ENCODE results near the gene KRTAP10-1.

GRCh38 chr21:44548922-44549321, 8.9 kb upstream of the KRTAP10-1 start:
- TF ChIP-seq NFXL1 (CRISPR knock-in tag; IDR thresholded peaks at IDR 0.05) (no peak), ATF2 (CRISPR knock-in tag; IDR thresholded peaks at IDR 0.05) (no peak), UBTF (IDR thresholded peaks at IDR 0.05; ENCODE audit: borderline replicate concordance in 1 of 2, low read depth in 2 of 2, low read length in 2 of 2) (no peak), STAT5B (CRISPR knock-in tag; IDR thresholded peaks at IDR 0.05) (no peak), ZNF444 (CRISPR knock-in tag; IDR thresholded peaks at IDR 0.05) (no peak), TOE1 (IDR thresholded peaks at IDR 0.05; ENCODE audit: borderline replicate concordance) (no peak), TOE1 (CRISPR knock-in tag; IDR thresholded peaks at IDR 0.05; ENCODE audit: borderline replicate concordance, low read depth) (no peak), PYGO2 (tag; IDR thresholded peaks at IDR 0.05) (no peak)
- TF ChIP-seq, protein P1, sequence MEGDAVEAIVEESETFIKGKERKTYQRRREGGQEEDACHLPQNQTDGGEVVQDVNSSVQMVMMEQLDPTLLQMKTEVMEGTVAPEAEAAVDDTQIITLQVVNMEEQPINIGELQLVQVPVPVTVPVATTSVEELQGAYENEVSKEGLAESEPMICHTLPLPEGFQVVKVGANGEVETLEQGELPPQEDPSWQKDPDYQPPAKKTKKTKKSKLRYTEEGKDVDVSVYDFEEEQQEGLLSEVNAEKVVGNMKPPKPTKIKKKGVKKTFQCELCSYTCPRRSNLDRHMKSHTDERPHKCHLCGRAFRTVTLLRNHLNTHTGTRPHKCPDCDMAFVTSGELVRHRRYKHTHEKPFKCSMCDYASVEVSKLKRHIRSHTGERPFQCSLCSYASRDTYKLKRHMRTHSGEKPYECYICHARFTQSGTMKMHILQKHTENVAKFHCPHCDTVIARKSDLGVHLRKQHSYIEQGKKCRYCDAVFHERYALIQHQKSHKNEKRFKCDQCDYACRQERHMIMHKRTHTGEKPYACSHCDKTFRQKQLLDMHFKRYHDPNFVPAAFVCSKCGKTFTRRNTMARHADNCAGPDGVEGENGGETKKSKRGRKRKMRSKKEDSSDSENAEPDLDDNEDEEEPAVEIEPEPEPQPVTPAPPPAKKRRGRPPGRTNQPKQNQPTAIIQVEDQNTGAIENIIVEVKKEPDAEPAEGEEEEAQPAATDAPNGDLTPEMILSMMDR (IDR thresholded peaks at IDR 0.05 in 2 of 3, conservative IDR thresholded peaks at IDR 0.05 in 1 of 3; ENCODE audit: insufficient read depth in 2 of 3, low read depth in 1 of 3, low read length in 3 of 3), result no peak
- TF ChIP-seq, protein P2, sequence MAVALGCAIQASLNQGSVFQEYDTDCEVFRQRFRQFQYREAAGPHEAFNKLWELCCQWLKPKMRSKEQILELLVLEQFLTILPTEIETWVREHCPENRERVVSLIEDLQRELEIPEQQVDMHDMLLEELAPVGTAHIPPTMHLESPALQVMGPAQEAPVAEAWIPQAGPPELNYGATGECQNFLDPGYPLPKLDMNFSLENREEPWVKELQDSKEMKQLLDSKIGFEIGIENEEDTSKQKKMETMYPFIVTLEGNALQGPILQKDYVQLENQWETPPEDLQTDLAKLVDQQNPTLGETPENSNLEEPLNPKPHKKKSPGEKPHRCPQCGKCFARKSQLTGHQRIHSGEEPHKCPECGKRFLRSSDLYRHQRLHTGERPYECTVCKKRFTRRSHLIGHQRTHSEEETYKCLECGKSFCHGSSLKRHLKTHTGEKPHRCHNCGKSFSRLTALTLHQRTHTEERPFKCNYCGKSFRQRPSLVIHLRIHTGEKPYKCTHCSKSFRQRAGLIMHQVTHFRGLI (CRISPR knock-in tag; IDR thresholded peaks at IDR 0.05), result no peak

All from K562 (cell line).